ENCODE data around the gene RPN2.

GRCh38 chr20:37190354-37191112, 11.4 kb downstream of the RPN2 start:
- TF ChIP-seq CTCF (IDR thresholded peaks at IDR 0.05), result no peak
- no peak for TF ChIP-seq POLR2A (IDR thresholded peaks at IDR 0.05)
